ENCODE results near the gene WASF2. TPM values are rescaled to one million over a fixed set of nuclear protein-coding genes. Genes with fewer than 3 reads are reported as not detected.
"Not testable (repeated sequence)": the region's sequence is repeated elsewhere in the genome, so short reads cannot be mapped to it uniquely, and the experiment has no call there.

The WASF2 gene
- total RNA-seq, 2 donors from 2014 or later: 42.0 to 63.6 TPM

DNA sequence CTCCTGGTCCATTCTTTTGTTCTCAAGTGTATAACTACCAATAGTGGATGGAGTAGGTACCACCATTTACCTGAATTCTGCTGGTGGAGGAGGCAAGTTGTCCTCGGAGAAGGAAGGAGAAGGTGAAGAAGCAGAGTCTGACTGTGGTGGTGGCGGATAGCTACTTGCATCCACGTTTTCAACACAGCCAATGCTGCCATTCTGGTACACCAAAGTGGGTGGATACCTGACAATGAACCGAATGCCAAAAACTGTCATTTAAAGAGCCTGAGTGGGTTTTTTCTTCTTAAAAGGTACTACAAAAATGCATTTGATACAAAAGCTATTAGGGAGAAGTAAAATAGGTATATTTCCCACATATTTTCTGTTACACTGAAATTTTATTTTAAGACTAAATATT, 77.5 kb downstream of the WASF2 start:
- peaks cover 10 to 12% of the 10 kb centered on the region in 2 donors for H3K36me3 ChIP-seq
- TF ChIP-seq POLR2AphosphoS5 (IDR thresholded peaks at IDR 0.05) (no peak), POLR2A (IDR thresholded peaks at IDR 0.05) (no peak)
- TF ChIP-seq, protein P1, sequence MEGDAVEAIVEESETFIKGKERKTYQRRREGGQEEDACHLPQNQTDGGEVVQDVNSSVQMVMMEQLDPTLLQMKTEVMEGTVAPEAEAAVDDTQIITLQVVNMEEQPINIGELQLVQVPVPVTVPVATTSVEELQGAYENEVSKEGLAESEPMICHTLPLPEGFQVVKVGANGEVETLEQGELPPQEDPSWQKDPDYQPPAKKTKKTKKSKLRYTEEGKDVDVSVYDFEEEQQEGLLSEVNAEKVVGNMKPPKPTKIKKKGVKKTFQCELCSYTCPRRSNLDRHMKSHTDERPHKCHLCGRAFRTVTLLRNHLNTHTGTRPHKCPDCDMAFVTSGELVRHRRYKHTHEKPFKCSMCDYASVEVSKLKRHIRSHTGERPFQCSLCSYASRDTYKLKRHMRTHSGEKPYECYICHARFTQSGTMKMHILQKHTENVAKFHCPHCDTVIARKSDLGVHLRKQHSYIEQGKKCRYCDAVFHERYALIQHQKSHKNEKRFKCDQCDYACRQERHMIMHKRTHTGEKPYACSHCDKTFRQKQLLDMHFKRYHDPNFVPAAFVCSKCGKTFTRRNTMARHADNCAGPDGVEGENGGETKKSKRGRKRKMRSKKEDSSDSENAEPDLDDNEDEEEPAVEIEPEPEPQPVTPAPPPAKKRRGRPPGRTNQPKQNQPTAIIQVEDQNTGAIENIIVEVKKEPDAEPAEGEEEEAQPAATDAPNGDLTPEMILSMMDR (IDR thresholded peaks at IDR 0.05): no peak
- 84% methylated on average over 4 of the region's 4 CpGs for WGBS
- H3K4me1 ChIP-seq (replicated peaks): no peaks in the 10 kb centered on the region
- H3K9me3 ChIP-seq: no peaks in the 10 kb centered on the region
- H3K4me3 ChIP-seq: no peak overlapping the region
- no peaks in the 10 kb centered on the region for H3K27me3 ChIP-seq (replicated peaks; ENCODE audit: insufficient read depth)
- intact Hi-C loops (cut with DNase I): no loop called here
- no peak overlapping the region for H3K27ac ChIP-seq
- DNase-seq (ENCODE audit: low spot score): no peak

DNA sequence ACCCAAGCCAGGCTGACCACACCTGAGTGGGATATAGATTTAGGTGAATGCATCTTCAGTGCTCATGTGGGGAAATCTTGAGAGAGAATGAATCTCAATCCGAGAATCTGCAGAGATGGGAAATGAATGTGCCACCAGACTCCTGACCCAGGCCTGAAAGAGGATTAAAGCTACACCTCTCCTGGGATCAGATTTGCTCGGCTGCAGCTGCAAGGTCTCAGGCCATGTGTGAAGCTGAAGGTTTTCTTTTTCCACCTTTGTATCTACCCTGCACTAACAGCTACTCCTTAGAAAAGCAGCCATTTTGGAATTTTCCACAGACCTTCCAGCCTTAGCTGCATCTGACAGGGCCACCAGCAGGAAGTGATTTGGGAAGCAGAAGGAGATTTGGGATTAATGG, 79.3 kb downstream of the WASF2 start:
- Histone ChIP-seq H3K4me3 (no peak overlapping the region), H3K4me1 (replicated peaks) (peaks cover 7% of the 10 kb centered on the region), H3K27ac (no peak overlapping the region), H3K36me3 (peaks cover 7 to 12% of the 10 kb centered on the region in 2 donors), H3K27me3 (replicated peaks; ENCODE audit: insufficient read depth) (no peaks in the 10 kb centered on the region), H3K9me3 (no peaks in the 10 kb centered on the region)
- intact Hi-C loops (cut with DNase I): no loop called here
- DNase-seq (ENCODE audit: low spot score): no peak
- TF ChIP-seq, protein P1 (IDR thresholded peaks at IDR 0.05): no peak
- WGBS: 98% methylated on average over 2 of the region's 2 CpGs

DNA sequence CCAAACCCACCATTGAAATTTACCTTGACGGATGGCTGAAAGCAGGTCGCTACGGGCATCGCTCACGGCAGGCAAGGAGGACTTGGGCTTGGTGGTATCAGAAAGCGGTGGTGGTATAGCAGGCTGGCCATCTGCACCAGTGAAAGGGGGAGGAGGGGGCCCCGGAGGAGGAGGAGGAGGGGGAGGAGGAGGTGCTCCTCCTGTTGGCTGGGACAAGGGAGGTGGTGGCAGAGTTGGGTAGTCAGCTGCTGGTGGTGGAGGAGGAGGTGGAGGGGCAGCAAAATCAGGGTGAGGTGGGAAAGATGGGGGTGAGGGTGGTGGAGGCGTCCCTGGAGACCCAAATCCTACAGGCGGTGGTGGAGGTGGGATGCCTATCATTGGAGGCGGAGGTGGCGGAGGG, 80.3 kb downstream of the WASF2 start:
- no peaks in the 10 kb centered on the region for H3K9me3 ChIP-seq
- TF ChIP-seq POLR2AphosphoS5 (IDR thresholded peaks at IDR 0.05) (no peak), POLR2A (IDR thresholded peaks at IDR 0.05) (no peak)
- TF ChIP-seq, protein P1 (IDR thresholded peaks at IDR 0.05): no peak
- 88% methylated on average over 11 of the region's 11 CpGs for WGBS
- H3K4me3 ChIP-seq: no peak overlapping the region
- peaks cover 13% of the 10 kb centered on the region for H3K4me1 ChIP-seq (replicated peaks)
- intact Hi-C loops (cut with DNase I): no loop called here
- no peak for DNase-seq (ENCODE audit: low spot score)
- peaks cover 7 to 12% of the 10 kb centered on the region in 2 donors for H3K36me3 ChIP-seq
- H3K27ac ChIP-seq: no peak overlapping the region
- no peaks in the 10 kb centered on the region for H3K27me3 ChIP-seq (replicated peaks; ENCODE audit: insufficient read depth)

DNA sequence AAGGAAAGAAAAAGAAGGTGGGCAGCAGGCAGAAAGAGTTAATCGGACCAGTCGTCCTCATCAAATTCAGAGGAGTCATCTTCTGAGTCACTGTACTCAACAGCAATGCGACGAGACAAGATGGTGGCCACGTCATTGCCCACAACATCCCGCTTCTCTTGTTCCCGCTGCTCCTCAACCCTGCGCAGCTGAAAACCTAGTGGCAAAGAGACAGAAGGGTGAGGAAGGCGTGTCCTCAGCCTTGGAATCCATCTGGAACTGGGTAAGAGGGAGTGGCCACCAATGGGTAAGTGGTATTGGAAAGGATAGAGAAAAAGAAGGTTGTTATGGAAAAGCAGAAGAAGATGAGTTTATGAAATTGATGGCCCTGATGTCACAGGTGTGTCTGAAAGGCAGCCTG, 81.8 kb downstream of the WASF2 start:
- no peak for DNase-seq (ENCODE audit: low spot score)
- intact Hi-C loops (cut with DNase I): no loop called here
- H3K27me3 ChIP-seq (replicated peaks; ENCODE audit: insufficient read depth): no peaks in the 10 kb centered on the region
- no peak overlapping the region for H3K4me3 ChIP-seq
- no peak for TF ChIP-seq POLR2AphosphoS5 (IDR thresholded peaks at IDR 0.05)
- TF ChIP-seq POLR2A (IDR thresholded peaks at IDR 0.05): no peak
- TF ChIP-seq, protein P1 (IDR thresholded peaks at IDR 0.05): no peak
- H3K36me3 ChIP-seq: peaks cover 7 to 12% of the 10 kb centered on the region in 2 donors
- no peaks in the 10 kb centered on the region for H3K9me3 ChIP-seq
- H3K4me1 ChIP-seq (replicated peaks): peaks cover 19% of the 10 kb centered on the region
- WGBS: 92% methylated on average over 9 of the region's 9 CpGs
- H3K27ac ChIP-seq: peak overlapping the region in 1 of 2 donors; percentile 77

DNA sequence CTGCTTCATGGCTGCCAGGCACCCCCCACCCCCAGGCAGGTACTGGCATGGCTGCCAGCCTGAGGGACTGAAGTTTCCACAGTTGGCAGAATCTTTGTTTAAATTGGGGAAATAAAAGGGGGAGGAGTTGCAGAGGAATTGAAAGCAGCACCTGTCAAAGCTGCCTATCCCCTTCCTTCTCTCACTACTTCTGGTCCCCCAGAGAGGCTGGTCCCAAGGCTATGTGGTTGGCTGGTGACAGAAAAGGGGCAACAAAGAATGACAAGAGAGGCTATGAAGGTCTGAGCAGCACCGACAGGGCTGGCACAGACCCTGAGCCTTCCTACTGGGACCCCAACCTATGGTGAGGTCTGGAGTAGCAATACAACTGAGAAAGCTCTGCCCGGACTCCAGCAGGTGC, 83.2 kb downstream of the WASF2 start:
- H3K36me3 ChIP-seq; H3K9me3 ChIP-seq; H3K4me3 ChIP-seq; intact Hi-C loops (cut with DNase I); DNase-seq (ENCODE audit: low spot score); H3K27me3 ChIP-seq (replicated peaks; ENCODE audit: insufficient read depth): not testable (repeated sequence)
- H3K27ac ChIP-seq: peak overlapping the region; percentile 77 to 79
- peaks cover 30% of the 10 kb centered on the region for H3K4me1 ChIP-seq (replicated peaks)
- WGBS: 56% methylated on average over 2 of the region's 2 CpGs
- peak; percentile 24 for TF ChIP-seq POLR2AphosphoS5 (IDR thresholded peaks at IDR 0.05)
